ENCODE data around the gene F7.

F7 gene

DNA sequence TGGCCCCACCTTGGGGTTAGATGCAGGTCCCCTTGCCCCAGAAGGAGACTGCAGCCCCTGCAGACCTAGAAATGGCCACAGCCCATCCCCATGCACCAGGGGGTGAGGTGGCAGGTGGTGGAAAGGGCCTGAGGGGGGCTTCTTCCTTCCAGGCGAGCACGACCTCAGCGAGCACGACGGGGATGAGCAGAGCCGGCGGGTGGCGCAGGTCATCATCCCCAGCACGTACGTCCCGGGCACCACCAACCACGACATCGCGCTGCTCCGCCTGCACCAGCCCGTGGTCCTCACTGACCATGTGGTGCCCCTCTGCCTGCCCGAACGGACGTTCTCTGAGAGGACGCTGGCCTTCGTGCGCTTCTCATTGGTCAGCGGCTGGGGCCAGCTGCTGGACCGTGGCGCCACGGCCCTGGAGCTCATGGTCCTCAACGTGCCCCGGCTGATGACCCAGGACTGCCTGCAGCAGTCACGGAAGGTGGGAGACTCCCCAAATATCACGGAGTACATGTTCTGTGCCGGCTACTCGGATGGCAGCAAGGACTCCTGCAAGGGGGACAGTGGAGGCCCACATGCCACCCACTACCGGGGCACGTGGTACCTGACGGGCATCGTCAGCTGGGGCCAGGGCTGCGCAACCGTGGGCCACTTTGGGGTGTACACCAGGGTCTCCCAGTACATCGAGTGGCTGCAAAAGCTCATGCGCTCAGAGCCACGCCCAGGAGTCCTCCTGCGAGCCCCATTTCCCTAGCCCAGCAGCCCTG, 12.8 kb downstream of the F7 start:
- no peaks in the 10 kb centered on the region for H3K36me3 Mint-ChIP-seq
- H3K4me1 Mint-ChIP-seq: no peaks in the 10 kb centered on the region
- DNase-seq (ENCODE audit: low spot score in 2 of 2) (no peak), ATAC-seq (ENCODE audit: low read depth) (no peak)
- no peak overlapping the region for H3K4me3 Mint-ChIP-seq
- peaks cover 5% of the 10 kb centered on the region for H3K27me3 Mint-ChIP-seq
- H3K9me3 Mint-ChIP-seq: no peaks in the 10 kb centered on the region
- H3K27ac Mint-ChIP-seq: no peak overlapping the region

DNA sequence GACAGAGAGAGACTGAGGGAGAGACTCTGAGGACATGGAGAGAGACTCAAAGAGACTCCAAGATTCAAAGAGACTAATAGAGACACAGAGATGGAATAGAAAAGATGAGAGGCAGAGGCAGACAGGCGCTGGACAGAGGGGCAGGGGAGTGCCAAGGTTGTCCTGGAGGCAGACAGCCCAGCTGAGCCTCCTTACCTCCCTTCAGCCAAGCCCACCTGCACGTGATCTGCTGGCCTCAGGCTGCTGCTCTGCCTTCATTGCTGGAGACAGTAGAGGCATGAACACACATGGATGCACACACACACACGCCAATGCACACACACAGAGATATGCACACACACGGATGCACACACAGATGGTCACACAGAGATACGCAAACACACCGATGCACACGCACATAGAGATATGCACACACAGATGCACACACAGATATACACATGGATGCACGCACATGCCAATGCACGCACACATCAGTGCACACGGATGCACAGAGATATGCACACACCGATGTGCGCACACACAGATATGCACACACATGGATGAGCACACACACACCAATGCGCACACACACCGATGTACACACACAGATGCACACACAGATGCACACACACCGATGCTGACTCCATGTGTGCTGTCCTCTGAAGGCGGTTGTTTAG, 13.7 kb downstream of the F7 start:
- no peak overlapping the region for H3K27ac Mint-ChIP-seq
- ATAC-seq (ENCODE audit: low read depth): no peak
- DNase-seq (ENCODE audit: low spot score in 2 of 2): no peak
- H3K4me1 Mint-ChIP-seq: no peaks in the 10 kb centered on the region
- H3K4me3 Mint-ChIP-seq: no peak overlapping the region
- no peaks in the 10 kb centered on the region for H3K9me3 Mint-ChIP-seq
- H3K27me3 Mint-ChIP-seq: peaks cover 5% of the 10 kb centered on the region
- no peaks in the 10 kb centered on the region for H3K36me3 Mint-ChIP-seq

DNA sequence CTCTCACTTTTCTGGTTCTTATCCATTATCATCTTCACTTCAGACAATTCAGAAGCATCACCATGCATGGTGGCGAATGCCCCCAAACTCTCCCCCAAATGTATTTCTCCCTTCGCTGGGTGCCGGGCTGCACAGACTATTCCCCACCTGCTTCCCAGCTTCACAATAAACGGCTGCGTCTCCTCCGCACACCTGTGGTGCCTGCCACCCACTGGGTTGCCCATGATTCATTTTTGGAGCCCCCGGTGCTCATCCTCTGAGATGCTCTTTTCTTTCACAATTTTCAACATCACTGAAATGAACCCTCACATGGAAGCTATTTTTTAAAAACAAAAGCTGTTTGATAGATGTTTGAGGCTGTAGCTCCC, 14.2 kb downstream of the F7 start:
- Mint-ChIP-seq H3K4me3 (no peak overlapping the region), H3K27ac (no peak overlapping the region), H3K27me3 (peaks cover 5% of the 10 kb centered on the region), H3K9me3 (no peaks in the 10 kb centered on the region), H3K36me3 (no peaks in the 10 kb centered on the region), H3K4me1 (no peaks in the 10 kb centered on the region)
- ATAC-seq (ENCODE audit: low read depth): no peak
- no peak for DNase-seq (ENCODE audit: low spot score in 2 of 2)

DNA sequence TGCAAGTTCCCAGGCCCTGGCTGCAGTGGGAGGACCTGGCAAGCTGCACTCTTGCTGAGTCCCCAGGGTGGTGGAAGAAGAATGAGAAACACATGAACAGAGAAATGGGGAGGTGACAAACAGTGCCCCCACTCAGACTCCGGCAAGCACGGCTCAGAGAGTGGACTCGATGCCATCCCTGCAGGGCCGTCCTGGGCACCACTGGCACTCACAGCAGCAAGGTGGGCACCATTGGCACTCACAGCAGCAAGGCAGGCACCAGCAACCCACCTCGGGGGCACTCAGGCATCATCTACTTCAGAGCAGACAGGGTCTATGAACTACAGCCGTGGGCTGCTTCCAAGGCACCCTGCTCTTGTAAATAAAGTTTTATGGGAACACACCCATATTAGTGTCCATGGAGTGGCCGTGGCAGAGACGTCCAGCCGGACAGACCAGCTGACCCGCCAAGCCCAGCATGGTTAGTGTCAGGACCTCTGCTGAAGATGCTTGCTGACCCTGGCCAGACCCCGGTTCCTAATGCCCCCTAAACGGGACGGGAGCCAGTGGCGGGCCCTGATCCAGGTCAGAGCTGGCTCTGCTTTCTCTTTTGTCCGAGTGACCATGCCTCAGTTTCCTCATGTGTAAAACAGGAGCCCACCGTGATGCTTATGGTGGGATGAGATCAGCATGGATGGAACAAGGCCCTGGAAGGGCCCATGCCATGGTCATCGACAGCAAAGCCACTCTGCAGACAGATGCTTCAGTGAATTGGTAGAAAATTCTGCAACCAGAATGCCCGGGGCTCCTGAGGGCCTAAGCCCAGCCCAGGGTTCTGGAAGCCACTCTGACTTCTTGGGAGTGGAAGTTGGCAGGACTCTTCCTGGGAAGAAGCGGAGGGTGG, 14.9 kb downstream of the F7 start:
- Mint-ChIP-seq H3K36me3 (no peaks in the 10 kb centered on the region), H3K4me1 (no peaks in the 10 kb centered on the region), H3K27ac (no peak overlapping the region), H3K27me3 (peaks cover 6% of the 10 kb centered on the region), H3K4me3 (no peak overlapping the region), H3K9me3 (no peaks in the 10 kb centered on the region)
- DNase-seq (ENCODE audit: low spot score in 2 of 2) (no peak), ATAC-seq (ENCODE audit: low read depth) (no peak)

DNA sequence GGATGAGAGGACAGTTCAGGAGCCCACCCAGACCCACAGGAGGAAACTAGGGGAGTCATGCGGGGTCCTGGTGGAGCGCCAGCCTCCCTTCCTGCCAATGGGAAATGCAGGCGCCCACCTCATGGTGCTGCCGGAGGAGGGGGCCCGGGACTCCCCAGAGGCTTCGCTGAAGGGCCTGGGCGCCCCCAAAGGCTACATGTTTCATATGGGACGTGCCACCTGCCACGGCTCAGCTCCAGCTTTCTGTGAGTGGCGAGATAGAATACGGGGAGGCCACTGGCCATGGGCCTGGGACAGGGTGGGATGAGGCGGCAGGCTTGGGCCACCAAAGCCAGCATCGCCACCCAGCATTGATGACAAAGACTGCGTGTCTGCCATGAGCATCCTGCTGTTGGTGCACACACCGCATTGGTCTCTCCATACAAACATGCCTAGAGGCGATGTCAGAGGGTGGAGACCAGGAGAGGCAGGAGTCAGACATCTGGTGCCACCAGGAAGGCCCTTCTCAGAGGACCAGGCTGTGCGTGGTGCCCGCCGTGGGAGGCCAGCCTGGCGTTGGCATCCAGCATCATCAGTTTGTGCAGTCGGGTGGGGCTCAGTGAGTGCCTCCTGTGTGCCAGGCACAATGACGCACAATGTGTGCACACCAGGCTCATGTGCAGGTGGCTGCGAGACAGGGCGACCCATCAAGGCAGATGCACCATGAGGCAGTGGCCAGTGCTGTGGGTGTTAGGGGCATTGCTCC, 15.8 kb downstream of the F7 start:
- no peak for ATAC-seq (ENCODE audit: low read depth)
- no peak overlapping the region for H3K27ac Mint-ChIP-seq
- no peaks in the 10 kb centered on the region for H3K36me3 Mint-ChIP-seq
- no peaks in the 10 kb centered on the region for H3K9me3 Mint-ChIP-seq
- H3K4me3 Mint-ChIP-seq: no peak overlapping the region
- peaks cover 11% of the 10 kb centered on the region for H3K27me3 Mint-ChIP-seq
- no peaks in the 10 kb centered on the region for H3K4me1 Mint-ChIP-seq
- DNase-seq (ENCODE audit: low spot score in 2 of 2): no peak

DNA sequence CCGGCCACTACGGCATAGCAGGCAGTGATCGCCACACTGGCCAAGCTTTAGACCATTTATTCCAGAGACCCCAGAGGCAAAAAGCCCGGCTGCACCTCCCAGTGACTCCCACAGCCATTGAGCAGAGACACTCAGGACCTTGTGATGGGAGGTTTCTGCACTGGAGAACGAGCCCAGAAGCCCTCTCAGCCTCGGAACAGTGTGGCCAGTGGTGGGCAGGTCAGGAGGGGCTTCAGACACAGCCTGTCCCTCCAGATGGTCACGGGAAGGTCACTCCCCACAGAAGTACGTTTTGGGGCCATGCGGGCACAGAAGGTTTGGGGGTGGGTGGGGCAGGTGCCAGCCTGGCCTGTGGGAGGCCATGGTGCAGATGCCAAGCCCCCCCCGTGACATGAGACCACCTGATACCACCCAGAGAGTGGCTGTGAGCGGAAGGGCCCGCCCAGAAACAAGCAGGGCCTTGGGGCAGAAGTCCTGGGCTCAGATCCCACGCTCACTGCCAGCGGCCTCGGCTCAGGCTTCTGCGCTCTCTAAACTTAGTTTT, 16.4 kb downstream of the F7 start:
- H3K36me3 Mint-ChIP-seq: no peaks in the 10 kb centered on the region

DNA sequence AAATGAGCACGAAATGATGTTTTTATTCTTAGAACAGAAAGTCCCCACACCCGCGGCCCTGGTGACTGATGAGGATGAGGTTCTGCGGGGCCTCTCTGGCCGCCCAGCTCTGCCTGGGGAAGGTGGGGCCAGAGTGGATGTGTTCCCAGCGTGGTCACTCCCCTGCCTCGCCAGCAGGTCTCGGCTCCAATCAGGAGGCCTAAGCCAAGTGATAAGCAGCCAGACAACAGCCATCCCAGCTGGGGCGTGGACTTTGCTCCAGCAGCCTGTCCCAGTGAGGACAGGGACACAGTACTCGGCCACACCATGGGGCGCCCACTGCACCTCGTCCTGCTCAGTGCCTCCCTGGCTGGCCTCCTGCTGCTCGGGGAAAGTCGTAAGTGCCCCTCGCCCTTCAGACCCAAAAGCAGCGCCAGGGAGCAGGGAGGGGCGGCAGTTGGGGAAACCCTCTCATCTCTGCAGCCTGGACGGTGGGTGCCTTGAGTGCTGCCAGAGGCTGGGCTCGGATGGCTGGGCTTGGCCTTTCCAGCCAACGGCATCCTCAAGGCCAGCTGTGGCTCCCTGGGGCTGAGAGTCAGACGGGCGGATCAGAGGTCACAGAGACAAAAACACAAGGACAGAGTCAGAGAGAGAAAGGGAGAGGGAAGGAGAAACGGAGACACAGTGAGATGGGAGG, 17.1 kb downstream of the F7 start, which contains the start of gene F10:
F10 (plus strand) TSS at position 250 of the 676 bp plus-strand sequence; CDS start at position 307, 57 bp downstream.
- Mint-ChIP-seq H3K9me3 (no peaks in the 10 kb centered on the region), H3K4me1 (no peaks in the 10 kb centered on the region), H3K27me3 (peaks cover 16% of the 10 kb centered on the region), H3K36me3 (no peaks in the 10 kb centered on the region), H3K27ac (no peak within 1 kb of the TSS), H3K4me3 (no peak within 1 kb of the TSS)
- no peak for ATAC-seq (ENCODE audit: low read depth)
- DNase-seq (ENCODE audit: low spot score in 2 of 2): no peak

More for the DNA sequence above, 16.4 kb downstream of the F7 start:
- no peak overlapping the region for H3K4me3 Mint-ChIP-seq
- no peak for DNase-seq (ENCODE audit: low spot score in 2 of 2)
- H3K27ac Mint-ChIP-seq: no peak overlapping the region
- no peaks in the 10 kb centered on the region for H3K4me1 Mint-ChIP-seq
- H3K27me3 Mint-ChIP-seq: peaks cover 15% of the 10 kb centered on the region
- ATAC-seq (ENCODE audit: low read depth): no peak
- no peaks in the 10 kb centered on the region for H3K9me3 Mint-ChIP-seq

DNA sequence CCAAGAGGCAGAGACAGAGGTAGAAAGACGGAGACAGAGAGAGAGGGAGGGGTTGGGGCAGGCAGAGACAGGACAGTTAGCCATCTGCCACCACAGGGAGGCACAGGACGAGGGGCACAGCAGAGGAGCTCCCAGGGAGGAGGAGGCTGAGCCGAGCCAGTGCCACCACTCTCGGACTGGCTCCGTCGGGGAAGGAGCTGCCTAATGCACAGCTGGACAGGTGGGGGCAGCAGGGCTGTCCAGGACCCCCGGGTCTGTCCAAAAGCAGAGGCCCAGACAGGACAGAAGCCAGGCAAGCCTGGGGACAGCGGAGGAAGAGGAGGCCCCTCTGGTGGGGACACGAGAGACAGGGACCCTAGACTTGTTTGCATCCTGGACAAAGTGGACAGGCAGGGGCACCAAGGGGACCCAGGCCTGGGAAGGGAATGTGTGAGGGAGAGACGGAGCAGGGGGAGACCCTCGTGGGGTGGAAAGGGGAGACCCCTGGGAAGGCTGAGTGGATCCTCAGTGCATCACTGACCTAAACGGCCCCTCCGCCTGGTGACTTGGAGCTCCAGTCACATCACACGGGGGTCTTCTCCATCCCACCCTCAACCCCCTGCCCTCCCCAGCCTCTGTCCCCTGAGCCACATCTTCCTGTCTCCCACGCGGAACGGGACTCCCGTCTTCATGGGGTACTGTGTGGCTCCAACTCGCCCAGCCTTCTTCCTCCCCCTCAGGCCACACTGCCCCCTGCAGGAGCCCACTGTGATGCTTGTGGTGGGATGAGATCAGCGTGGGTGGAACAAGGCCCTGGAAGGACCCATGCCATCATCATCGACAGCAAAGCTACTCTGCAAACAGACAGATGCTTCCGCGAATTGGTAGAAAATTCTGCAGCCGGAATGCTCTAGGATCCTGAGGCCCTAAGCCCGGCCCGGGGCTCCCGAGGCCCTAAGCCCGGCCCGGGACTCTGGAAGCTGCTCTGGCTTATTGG, 17.9 kb downstream of the F7 start:
- ATAC-seq (ENCODE audit: low read depth) (no peak), DNase-seq (ENCODE audit: low spot score in 2 of 2) (no peak)
- Mint-ChIP-seq H3K27ac (no peak overlapping the region), H3K4me1 (no peaks in the 10 kb centered on the region), H3K9me3 (no peaks in the 10 kb centered on the region), H3K27me3 (peaks cover 19% of the 10 kb centered on the region), H3K36me3 (no peaks in the 10 kb centered on the region), H3K4me3 (no peak overlapping the region)

DNA sequence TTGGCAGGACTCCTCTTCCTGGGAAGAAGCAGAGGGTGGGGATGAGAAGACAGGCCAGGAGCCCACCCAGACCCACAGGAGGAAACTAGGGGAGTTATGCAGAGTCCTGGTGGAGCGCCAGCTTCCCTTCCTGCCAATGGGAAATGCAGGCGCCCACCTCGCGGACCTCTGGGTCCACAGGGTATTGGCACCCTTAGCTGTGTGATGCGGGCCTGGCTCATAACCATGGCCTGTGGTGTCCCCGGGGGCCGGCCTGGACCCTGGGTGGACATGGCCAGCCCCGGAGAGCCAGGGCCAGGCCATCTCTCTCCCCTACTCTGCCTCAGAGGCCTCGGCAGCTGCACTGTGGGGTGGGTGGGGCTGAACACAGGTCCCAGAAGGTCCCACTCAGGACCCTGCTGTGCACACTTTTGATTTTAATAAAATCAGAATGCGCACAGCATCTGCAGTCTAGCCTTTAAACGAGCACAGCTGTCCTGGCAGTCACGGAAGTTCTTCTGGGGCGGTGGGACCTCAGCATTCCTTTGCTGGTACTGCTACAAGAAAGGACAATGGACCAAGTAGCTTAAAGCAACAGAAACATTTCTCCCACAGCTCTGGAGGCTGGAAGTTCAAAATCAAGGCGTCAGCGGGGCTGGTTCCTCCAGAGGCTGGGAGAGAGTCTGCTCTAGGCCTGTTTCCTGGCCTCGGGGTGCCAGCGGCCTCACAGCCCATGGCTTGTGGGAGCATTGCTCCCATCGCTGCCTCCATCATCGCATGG, 18.8 kb downstream of the F7 start:
- Mint-ChIP-seq H3K9me3 (no peaks in the 10 kb centered on the region), H3K4me1 (no peaks in the 10 kb centered on the region), H3K27ac (no peak overlapping the region), H3K4me3 (no peak overlapping the region), H3K36me3 (no peaks in the 10 kb centered on the region), H3K27me3 (peaks cover 23% of the 10 kb centered on the region)
- DNase-seq (ENCODE audit: low spot score in 2 of 2) (no peak), ATAC-seq (ENCODE audit: low read depth) (no peak)

DNA sequence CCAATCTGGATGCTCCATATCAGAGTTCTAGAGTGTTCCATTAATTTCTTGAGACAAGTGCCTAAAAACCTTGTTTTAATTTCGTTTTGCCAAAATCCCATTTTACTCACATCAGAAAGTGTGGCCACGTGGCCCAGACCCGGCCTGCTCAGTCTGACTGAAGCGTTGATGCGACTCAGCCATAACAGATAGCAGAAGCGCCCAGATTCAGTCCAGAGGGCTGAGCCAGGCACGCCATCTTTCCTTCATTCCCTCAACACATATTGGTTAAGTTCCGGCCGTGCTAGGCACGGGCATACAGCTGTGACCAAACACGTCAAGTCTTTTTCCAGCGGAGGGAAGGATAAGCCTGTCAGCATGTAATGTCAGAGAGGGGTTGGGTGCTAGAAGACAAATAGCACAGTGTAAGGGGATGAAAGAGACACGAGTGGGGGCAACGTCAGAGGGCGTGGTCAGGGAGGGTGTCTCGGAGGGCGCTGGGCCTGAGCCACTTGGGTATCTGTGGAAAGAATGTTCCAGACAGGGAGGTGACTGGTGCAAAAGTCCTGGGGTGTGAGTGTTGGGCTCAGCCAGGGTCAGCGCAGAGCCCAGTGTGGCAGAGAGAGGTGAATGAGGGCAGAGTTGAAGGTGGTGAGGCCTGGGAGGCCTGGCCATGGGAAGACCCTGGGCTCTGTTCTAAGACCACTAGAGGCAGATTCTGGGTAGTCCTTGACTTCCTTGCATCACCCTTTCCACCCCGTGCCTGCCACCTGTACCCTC, 20.1 kb downstream of the F7 start:
- Mint-ChIP-seq H3K9me3 (no peaks in the 10 kb centered on the region), H3K4me3 (no peak overlapping the region), H3K27ac (no peak overlapping the region), H3K27me3 (peaks cover 23% of the 10 kb centered on the region), H3K4me1 (no peaks in the 10 kb centered on the region), H3K36me3 (no peaks in the 10 kb centered on the region)
- ATAC-seq (ENCODE audit: low read depth) (no peak), DNase-seq (ENCODE audit: low spot score in 2 of 2) (no peak)
